Lung microvascular endothelial cell (primary cell): Measurements from ENCODE around the gene CYP2S1. TPM values are rescaled to one million over a fixed set of nuclear protein-coding genes. Genes with fewer than 3 reads are reported as not detected.

Experiments used
- total RNA-seq: library from RNA; depleted of rRNA; stranded (reverse); fragments of >200 nt; gene quantifications from 2 replicates; pipeline ENCODE4 v1.2.1, GENCODE V29; 2014

Gene CYP2S1
- total RNA-seq, 1 donor from 2014 or later: not detected

Other genes starting within 250 kb of the CYP2S1 start
- gene CYP2B6, start 201.9 kb upstream of the CYP2S1 start, total RNA-seq: not detected in 2 replicates
- gene CYP2A13, start 104.8 kb upstream of the CYP2S1 start, total RNA-seq: not detected in 2 replicates
- gene CYP2F1, start 78.8 kb upstream of the CYP2S1 start, total RNA-seq: not detected in 2 replicates
- 2.6 and 27.0 TPM in 2 replicates for gene AXL, start 26.0 kb downstream of the CYP2S1 start, total RNA-seq
- gene HNRNPUL1, start 71.2 kb downstream of the CYP2S1 start, total RNA-seq: 42.1 and 53.0 TPM in 2 replicates
- 4.4 and 8.7 TPM in 2 replicates for gene CCDC97, start 117.0 kb downstream of the CYP2S1 start, total RNA-seq
- gene TGFB1, start 160.7 kb downstream of the CYP2S1 start, total RNA-seq: 17.4 and 19.6 TPM in 2 replicates
- 6.3 and 6.9 TPM in 2 replicates for gene B9D2, start 170.9 kb downstream of the CYP2S1 start, total RNA-seq
- gene TMEM91, start 183.3 kb downstream of the CYP2S1 start, total RNA-seq: 2.2 and 3.3 TPM in 2 replicates
- 12.9 and 13.9 TPM in 2 replicates for gene EXOSC5, start 204.1 kb downstream of the CYP2S1 start, total RNA-seq
- 36.1 and 40.1 TPM in 2 replicates for gene BCKDHA, start 204.6 kb downstream of the CYP2S1 start, total RNA-seq
- 2.2 and 3.0 TPM in 2 replicates for gene B3GNT8, start 234.2 kb downstream of the CYP2S1 start, total RNA-seq
- gene DMAC2, start 246.7 kb downstream of the CYP2S1 start, total RNA-seq: 30.5 and 36.3 TPM in 2 replicates
- gene ERICH4, start 249.9 kb downstream of the CYP2S1 start, total RNA-seq: not detected in 2 replicates